HG02885 (cell line): ENCODE measurements around the gene NACC1.
"Not testable (repeated sequence)": the region's sequence is repeated elsewhere in the genome, so short reads cannot be mapped to it uniquely, and the experiment has no call there.

ENCODE experiments used
- ATAC-seq: cut with Tn5 transposase; IDR thresholded peaks from one replicate; pipeline ENCODE4 v1.9.1; 2021; ENCODE audit warnings: mild to moderate bottlenecking; ENCODE audit not compliant: unreplicated experiment, poor library complexity

Gene NACC1

GRCh38 chr19:13160557-13160956 is 42.5 kb downstream of the NACC1 start:
- no peak for ATAC-seq

GRCh38 chr19:13162724-13163608 is 44.9 kb downstream of the NACC1 start:
- peak; percentile 57 for ATAC-seq

- ATAC-seq, result no peak
Measured at GRCh38 chr19:13163609-13164342, 45.7 kb downstream of the NACC1 start.

- no peak for ATAC-seq
Measured at GRCh38 chr19:13164343-13165161, 46.5 kb downstream of the NACC1 start.

- no peak for ATAC-seq
Measured at GRCh38 chr19:13165162-13165997, 47.3 kb downstream of the NACC1 start.

GRCh38 chr19:13166151-13166550 is 48.1 kb downstream of the NACC1 start:
- not testable (repeated sequence) for ATAC-seq

- no peak for ATAC-seq
Measured at GRCh38 chr19:13169769-13170168, 51.7 kb downstream of the NACC1 start.

GRCh38 chr19:13171146-13171545 is 53.1 kb downstream of the NACC1 start:
- ATAC-seq, result no peak

GRCh38 chr19:13172346-13173138 is 54.5 kb downstream of the NACC1 start:
- no peak for ATAC-seq

- ATAC-seq, result no peak
Measured at GRCh38 chr19:13173139-13173737, 55.2 kb downstream of the NACC1 start.

- no peak for ATAC-seq
Measured at GRCh38 chr19:13176345-13176744, 58.3 kb downstream of the NACC1 start.

- ATAC-seq, result not testable (repeated sequence)
Measured at GRCh38 chr19:13177584-13177983, 59.5 kb downstream of the NACC1 start.

GRCh38 chr19:13178291-13178690 is 60.2 kb downstream of the NACC1 start:
- ATAC-seq, result not testable (repeated sequence)

- no peak for ATAC-seq
Measured at GRCh38 chr19:13181747-13182388, 63.8 kb downstream of the NACC1 start.

- not testable (repeated sequence) for ATAC-seq
Measured at GRCh38 chr19:13184926-13185325, 66.9 kb downstream of the NACC1 start.

GRCh38 chr19:13185763-13186657 is 67.9 kb downstream of the NACC1 start:
- ATAC-seq, result not testable (repeated sequence)

- ATAC-seq, result not testable (repeated sequence)
Measured at GRCh38 chr19:13186688-13187087, 68.6 kb downstream of the NACC1 start.
